ENCODE results near the gene COL1A2.

COL1A2 gene

DNA sequence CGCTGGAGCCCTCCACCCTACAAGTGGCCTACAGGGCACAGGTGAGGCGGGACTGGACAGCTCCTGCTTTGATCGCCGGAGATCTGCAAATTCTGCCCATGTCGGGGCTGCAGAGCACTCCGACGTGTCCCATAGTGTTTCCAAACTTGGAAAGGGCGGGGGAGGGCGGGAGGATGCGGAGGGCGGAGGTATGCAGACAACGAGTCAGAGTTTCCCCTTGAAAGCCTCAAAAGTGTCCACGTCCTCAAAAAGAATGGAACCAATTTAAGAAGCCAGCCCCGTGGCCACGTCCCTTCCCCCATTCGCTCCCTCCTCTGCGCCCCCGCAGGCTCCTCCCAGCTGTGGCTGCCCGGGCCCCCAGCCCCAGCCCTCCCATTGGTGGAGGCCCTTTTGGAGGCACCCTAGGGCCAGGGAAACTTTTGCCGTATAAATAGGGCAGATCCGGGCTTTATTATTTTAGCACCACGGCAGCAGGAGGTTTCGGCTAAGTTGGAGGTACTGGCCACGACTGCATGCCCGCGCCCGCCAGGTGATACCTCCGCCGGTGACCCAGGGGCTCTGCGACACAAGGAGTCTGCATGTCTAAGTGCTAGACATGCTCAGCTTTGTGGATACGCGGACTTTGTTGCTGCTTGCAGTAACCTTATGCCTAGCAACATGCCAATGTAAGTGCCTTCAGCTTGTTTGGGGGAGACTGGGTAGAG is at the start of gene COL1A2:
Gene COL1A2 (plus strand): TSS at position 459 of the 704 bp plus-strand sequence. CDS start 137 bp downstream, at position 596.
- no peak for DNase-seq (ENCODE audit: low read depth in 2 of 2)

- DNase-seq (ENCODE audit: low read depth in 2 of 2): no peak
Measured at GRCh38 chr7:94345907-94346306, 48.8 kb upstream of the COL1A2 start.

- DNase-seq (ENCODE audit: low read depth in 2 of 2): no peak
Measured at GRCh38 chr7:94348142-94348541, 46.6 kb upstream of the COL1A2 start.

- no peak for DNase-seq (ENCODE audit: low read depth in 2 of 2)
Measured at GRCh38 chr7:94350734-94351133, 44.0 kb upstream of the COL1A2 start.

- no peak for DNase-seq (ENCODE audit: low read depth in 2 of 2)
Measured at GRCh38 chr7:94351703-94352102, 43.0 kb upstream of the COL1A2 start.

DNA sequence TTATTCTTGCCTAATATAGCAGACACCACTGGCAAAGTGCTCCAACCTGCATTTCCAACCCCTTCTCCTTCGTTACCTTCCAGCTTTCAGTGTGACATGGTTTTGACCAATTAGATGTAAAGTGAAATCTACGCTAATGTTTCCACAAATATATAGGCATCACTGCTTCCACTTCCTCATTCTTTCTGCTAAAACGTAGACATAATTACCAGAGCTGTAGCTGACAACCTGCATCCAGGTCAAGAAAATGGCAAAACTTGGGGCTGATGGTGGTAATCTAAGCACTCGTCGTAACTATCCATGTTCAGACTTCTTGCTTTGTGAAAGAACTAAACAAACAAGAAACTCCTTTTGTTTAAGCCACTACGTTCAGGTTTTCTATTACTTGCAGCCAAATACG is 41.8 kb upstream of the COL1A2 start:
- DNase-seq (ENCODE audit: low read depth in 2 of 2): no peak

DNA sequence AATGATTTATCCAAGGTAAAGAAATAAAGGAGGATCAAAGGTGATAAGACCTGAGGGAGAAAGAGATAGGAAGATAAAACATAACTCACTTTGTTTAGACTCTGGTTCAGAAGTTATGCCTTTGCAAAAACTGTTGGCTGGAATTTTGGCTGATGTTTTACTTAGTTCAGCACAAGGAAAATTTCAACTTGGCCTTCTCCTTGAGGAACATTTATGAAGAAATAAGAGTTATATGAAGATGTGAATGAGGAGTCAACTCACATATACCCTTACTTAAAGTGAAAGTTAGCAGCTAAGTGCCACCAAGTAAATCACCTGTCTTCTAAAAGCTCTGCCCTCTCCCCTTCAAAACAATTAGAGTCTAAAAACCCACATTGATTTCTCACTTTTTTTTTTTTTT is 39.7 kb upstream of the COL1A2 start:
- no peak for DNase-seq (ENCODE audit: low read depth in 2 of 2)

- DNase-seq (ENCODE audit: low read depth in 2 of 2): no peak
Measured at GRCh38 chr7:94355454-94355853, 39.2 kb upstream of the COL1A2 start.

GRCh38 chr7:94357076-94357475 is 37.6 kb upstream of the COL1A2 start:
- no peak for DNase-seq (ENCODE audit: low read depth in 2 of 2)

DNA sequence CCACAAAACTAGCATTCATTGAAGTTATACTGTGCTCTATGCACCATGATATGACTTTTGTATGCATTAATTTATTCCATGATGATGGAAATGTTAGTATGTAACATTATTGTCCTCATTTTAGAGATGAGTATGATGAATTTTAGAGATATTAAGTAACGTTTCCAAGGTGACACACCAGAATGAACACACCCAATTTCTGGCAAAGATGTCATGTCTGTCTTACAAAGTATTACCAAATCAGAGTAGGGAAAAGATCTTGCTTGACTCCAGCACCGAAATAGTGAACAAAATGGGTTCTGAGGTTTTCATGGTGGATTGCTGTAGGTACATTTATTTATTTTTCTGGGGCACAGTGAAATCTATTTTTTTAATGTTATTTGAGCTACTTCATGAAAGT is 33.8 kb upstream of the COL1A2 start:
- no peak for DNase-seq (ENCODE audit: low read depth in 2 of 2)

DNA sequence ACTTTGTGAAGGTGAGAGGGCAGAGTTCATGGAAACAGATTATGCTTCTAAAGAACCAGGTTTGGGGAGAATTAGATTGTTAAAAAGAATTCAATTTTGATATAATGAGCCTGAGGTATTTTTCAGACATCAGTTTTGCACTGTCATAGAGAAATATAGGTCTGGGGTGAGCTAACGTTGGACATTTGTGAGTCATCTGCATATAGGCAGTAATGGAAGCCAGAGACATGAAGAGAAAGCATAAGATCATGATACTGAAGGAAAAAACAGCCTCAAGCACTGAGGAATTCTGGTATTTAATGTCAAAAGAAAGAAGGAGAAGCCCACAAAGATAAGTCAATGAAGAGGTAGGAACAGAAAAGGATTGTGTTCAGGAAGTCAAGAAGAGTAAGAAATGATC is 32.4 kb upstream of the COL1A2 start:
- DNase-seq (ENCODE audit: low read depth in 2 of 2): no peak

DNA sequence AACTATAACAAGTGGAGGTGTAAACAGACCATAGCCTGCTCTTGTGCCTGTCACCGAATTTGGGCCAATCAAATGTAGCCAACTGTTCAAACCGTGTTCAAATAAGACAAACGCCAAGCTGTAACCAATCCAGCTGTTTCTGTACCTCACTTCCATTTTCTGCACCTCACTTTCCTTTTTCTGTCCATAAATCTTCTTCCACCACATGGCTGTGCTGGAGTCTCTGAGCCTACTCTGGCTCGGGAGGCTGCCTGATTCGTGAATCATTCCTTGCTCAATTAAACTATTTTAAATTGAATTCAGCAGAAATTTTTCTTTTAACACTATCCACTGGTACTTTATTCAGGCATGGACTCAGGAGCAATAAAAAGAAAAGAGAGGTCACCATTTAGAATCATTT is 29.9 kb upstream of the COL1A2 start:
- no peak for DNase-seq (ENCODE audit: low read depth in 2 of 2)

GRCh38 chr7:94366163-94366562 is 28.5 kb upstream of the COL1A2 start:
- no peak for DNase-seq (ENCODE audit: low read depth in 2 of 2)

- no peak for DNase-seq (ENCODE audit: low read depth in 2 of 2)
Measured at GRCh38 chr7:94366832-94367231, 27.9 kb upstream of the COL1A2 start.

DNA sequence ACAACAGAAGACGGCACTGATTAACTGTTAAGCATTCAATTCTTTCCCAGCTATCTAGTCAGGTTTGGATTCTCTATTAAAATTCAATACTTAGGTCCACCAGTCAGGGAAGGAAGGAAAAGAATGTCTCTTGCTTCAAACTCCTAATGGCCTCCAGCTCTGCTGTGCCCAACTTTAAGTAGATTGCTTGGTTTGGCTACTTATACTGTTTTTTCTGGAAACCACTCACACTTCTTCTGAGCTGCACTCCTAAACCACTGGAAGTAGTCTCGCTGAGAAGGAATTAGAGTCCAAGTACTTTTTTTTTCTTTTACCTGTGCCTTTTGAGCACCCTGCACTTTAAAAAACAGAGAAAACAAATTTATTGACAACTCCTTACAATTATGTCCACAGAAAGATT is 26.7 kb upstream of the COL1A2 start:
- DNase-seq (ENCODE audit: low read depth in 2 of 2): no peak

DNA sequence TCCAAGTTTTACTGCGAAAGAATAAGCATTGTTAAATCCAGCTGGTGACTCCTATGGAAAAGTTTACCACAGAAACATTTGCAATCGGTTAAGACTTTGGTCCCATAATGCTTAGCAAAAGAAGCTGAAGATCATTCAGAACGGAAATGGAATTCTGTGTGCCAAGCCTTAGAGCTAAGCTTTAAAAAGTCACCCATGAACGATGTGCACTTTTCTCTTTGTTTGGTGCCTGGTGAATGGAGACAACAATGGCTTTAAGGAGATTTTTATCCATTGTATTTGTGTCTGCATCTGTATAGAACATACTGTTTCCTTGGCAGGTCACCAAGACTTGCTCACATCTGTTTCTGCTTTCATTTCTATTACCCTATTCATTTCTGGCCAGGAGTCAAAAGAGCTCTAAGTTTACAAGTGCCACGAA is 26.3 kb upstream of the COL1A2 start:
- no peak for DNase-seq (ENCODE audit: low read depth in 2 of 2)

GRCh38 chr7:94374231-94374630 is 20.5 kb upstream of the COL1A2 start:
- no peak for DNase-seq (ENCODE audit: low read depth in 2 of 2)

DNA sequence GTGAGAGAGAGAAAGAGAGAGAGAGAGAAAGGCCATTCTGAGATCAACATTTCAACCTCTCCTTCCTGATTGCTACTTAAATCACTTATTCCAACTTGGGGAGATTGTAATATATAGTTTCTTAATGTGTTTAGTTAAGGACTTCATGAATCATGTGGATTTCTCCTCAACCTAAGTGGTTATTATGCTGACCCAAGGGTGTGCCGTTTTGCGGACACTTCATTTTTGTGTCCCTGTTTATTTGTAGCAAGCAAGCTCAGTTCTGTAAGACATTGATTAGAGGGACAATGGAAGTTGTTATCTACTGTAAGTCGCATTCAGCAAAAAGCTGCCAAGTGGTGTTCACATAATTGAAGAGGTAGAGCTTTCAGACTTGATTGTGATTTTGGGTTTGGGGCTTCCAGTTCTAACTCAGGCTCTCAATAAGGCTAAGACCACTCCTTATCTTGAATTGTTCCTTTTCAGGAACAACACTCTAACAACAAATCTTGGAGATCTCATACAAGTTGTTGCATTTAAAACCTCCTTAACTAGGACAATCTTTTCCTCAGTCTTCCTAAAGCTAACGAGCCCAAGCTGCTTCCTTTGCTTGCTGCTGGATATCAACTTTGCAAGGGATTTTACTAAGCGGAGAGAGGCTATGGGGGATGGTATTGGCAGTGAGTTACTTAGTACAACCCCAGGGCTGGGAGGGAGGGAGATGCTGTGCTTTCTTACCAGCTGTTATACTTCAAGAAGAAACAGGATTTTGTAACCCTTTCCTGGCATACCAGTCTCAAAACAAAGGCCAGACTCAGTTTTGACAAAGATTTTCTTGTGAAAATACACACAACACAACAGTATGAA is 19.8 kb upstream of the COL1A2 start:
- no peak for DNase-seq (ENCODE audit: low read depth in 2 of 2)

GRCh38 chr7:94375691-94376090 is 19.0 kb upstream of the COL1A2 start:
- DNase-seq (ENCODE audit: low read depth in 2 of 2): no peak

DNA sequence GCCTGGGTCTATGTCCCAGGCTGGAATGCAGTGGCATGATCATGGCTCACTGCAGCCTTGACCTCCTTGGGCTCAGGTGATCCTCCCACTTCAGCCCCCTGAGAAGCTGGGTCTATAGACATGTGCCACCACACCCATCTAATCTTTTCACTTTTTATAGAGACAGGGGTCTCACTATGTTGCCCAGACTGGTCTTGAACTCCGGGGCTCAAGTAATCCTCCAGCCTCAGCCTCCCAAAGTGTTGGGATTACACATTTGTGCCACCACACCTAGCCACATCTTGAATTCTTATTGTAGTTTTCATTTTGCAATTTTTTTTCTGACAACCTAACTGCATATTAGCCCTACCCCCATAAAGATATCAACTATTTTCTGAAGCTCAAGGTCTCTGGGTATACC is 18.4 kb upstream of the COL1A2 start:
- no peak for DNase-seq (ENCODE audit: low read depth in 2 of 2)

DNA sequence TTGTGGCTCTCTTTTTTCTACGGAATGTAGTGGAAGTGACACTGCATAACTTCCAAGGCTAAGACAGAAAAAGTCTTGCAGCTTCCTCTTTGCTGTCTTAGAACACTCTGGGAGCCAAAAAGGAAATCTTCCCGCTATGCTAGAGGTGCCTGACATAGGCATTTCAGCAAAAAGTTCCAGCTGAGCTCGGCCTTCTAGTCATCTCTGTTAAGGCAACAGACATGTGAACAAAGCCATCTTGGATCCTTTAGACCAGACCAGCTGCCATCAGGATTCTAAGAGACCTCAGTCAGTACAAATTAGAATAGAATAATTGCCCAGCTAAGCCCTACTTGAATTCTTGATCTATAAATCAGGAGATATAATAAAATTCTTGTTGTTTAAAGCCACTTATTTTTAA is 16.3 kb upstream of the COL1A2 start:
- DNase-seq (ENCODE audit: low read depth in 2 of 2): no peak

DNA sequence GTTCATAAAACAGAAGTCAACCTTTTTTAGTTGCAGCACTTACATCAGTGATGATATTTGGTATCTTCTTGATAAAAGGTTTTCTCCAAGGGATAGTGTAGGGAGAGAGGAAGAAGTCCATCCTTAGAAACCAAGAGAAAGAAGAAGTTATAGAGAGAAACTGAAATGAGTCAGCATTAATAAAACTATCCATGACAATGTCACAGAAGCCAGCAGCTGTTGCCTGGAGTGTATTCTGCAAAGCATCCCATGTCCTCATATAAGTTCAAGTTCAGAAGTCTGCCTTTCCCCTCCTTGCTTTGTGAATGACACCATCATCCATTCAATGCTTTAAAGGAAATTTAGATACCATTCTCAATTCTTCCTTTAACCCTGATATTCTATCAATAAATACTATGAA is 14.4 kb upstream of the COL1A2 start:
- no peak for DNase-seq (ENCODE audit: low read depth in 2 of 2)

DNA sequence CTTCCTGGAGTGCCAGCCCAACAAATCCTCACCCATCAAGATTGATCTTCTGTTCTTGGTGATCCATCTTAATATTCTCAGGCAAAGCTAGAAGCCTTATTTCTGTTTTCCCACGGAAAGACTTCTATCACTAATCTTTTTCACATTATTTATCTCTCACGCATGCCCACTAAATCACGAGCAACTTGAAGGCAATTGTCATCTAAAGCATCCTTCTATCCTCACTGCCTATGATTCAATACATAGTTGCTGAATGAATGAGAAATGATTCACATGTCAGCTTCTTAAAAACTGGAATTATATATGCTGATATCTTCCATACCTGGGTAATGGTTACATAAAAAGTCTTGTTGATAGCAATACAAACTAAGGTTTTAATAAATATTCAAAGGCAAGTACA is 12.6 kb upstream of the COL1A2 start:
- DNase-seq (ENCODE audit: low read depth in 2 of 2): no peak

Data from stimulated activated CD8-positive, alpha-beta memory T cell treated with anti-CD3 and anti-CD28 coated beads, Interleukin-2, amount 100 ng/mL, for 1 hour (primary cell).